ENCODE data around the gene ACTR8.

GRCh38 chr3:53888232-53888631, 6.3 kb upstream of the ACTR8 start:
- no peak for TF ChIP-seq ZNF138 (CRISPR knock-in tag; conservative IDR thresholded peaks at IDR 0.05)
- TF ChIP-seq CTCF (IDR thresholded peaks at IDR 0.05): no peak
- no peak for TF ChIP-seq CREB1 (CRISPR knock-in tag; IDR thresholded peaks at IDR 0.05)

Measured in WTC11 (cell line).